Measurements from ENCODE around the gene MYO16.

MYO16 gene

GRCh38 chr13:108657519-108657918, 28.1 kb downstream of the MYO16 start:
- no peak for TF ChIP-seq ZFX (IDR thresholded peaks at IDR 0.05)
- TF ChIP-seq CTCF (conservative IDR thresholded peaks at IDR 0.05), result no peak
- H3K27ac ChIP-seq, result no peak overlapping the region

GRCh38 chr13:108662528-108662927, 33.1 kb downstream of the MYO16 start:
- no peak overlapping the region for H3K27ac ChIP-seq
- TF ChIP-seq CTCF (conservative IDR thresholded peaks at IDR 0.05) (no peak), ZFX (IDR thresholded peaks at IDR 0.05) (no peak)

- H3K27ac ChIP-seq, result no peak overlapping the region
- no peak for TF ChIP-seq CTCF (conservative IDR thresholded peaks at IDR 0.05)
- TF ChIP-seq ZFX (IDR thresholded peaks at IDR 0.05), result no peak
Observed at GRCh38 chr13:108663710-108664109, 34.3 kb downstream of the MYO16 start.

GRCh38 chr13:108667205-108667604, 37.8 kb downstream of the MYO16 start:
- no peak for TF ChIP-seq CTCF (conservative IDR thresholded peaks at IDR 0.05)
- no peak for TF ChIP-seq ZFX (IDR thresholded peaks at IDR 0.05)
- H3K27ac ChIP-seq, result no peak overlapping the region

GRCh38 chr13:108669381-108669780, 40.0 kb downstream of the MYO16 start:
- no peak for TF ChIP-seq ZFX (IDR thresholded peaks at IDR 0.05)
- no peak for TF ChIP-seq CTCF (conservative IDR thresholded peaks at IDR 0.05)
- no peak overlapping the region for H3K27ac ChIP-seq

GRCh38 chr13:108674346-108674745, 44.9 kb downstream of the MYO16 start:
- no peak overlapping the region for H3K27ac ChIP-seq
- TF ChIP-seq CTCF (conservative IDR thresholded peaks at IDR 0.05) (no peak), ZFX (IDR thresholded peaks at IDR 0.05) (no peak)

GRCh38 chr13:108674771-108675170, 45.4 kb downstream of the MYO16 start:
- H3K27ac ChIP-seq, result no peak overlapping the region
- TF ChIP-seq CTCF (conservative IDR thresholded peaks at IDR 0.05) (no peak), ZFX (IDR thresholded peaks at IDR 0.05) (no peak)

Data from C4-2B (cell line).